AG04450 (cell line): ENCODE measurements around the gene HOXD12. TPM values are rescaled to one million over a fixed set of nuclear protein-coding genes. Genes with fewer than 3 reads are reported as not detected.

Experiments
- CTCF ChIA-PET: fragments of 300-600, 350-600 bp; formaldehyde crosslinking; extraction: SDS; loops from one replicate; lab custom pipeline; 2022; ENCODE audit warnings: antibody characterized with exemption, inconsistent platforms; lab: Charles Lee
- POLR2A ChIA-PET: fragments of 350-600 bp; formaldehyde crosslinking; extraction: SDS; loops from one replicate; lab custom pipeline; 2021; ENCODE audit warnings: antibody characterized with exemption, inconsistent platforms; lab: Yijun Ruan, JAX
- DNase-seq: peaks from one replicate; pipeline ENCODE4 v3.0.0-alpha.2; 2011; ENCODE audit warnings: low read depth, low spot score
- H3K27ac ChIP-seq: one replicate; pipeline ENCODE4 v1.5.1; 2012; ENCODE audit warnings: low read depth, low read length, control low read depth
- H3K27me3 ChIP-seq: one replicate; pipeline ENCODE4 v1.6.0; 2012; ENCODE audit warnings: low read length; ENCODE audit not compliant: control insufficient read depth, insufficient read depth
- H3K4me3 ChIP-seq: 2 replicates; pipeline ENCODE4 v1.5.1; 2011; ENCODE audit warnings: mild to moderate bottlenecking, low read depth, low read length, control low read depth
- H3K9me3 ChIP-seq: 2 replicates; pipeline ENCODE4 v1.5.1; 2012; ENCODE audit warnings: low read length; ENCODE audit not compliant: control insufficient read depth, insufficient read depth
- CTCF ChIP-seq: IDR thresholded peaks from 2 replicates; pipeline ENCODE4 v1.5.1; 2011; ENCODE audit warnings: low read depth, low read length, control low read depth, inconsistent platforms
- polyA plus RNA-seq: library from polyadenylated mRNA; depleted of rRNA; stranded (reverse); fragments of >200 nt; gene quantifications from 2 replicates; pipeline ENCODE4 v1.2.3, GENCODE V29; 2011

Gene HOXD12
- polyA plus RNA-seq, 1 experiment = not detected

- no peak for DNase-seq
- TF ChIP-seq CTCF = no peak
- ChIA-PET POLR2A (no interaction called here), CTCF (interaction anchor here (0.5 to 3.2 kb wide), 3 partner anchors 10 to 392 kb away, joined by 4 to 22 read pairs (median 4); no protein-coding TSS in a partner anchor)
- Histone ChIP-seq H3K4me3 (no peak overlapping the region), H3K9me3 (peaks cover 31% of the 10 kb centered on the region), H3K27me3 (peaks cover 89% of the 10 kb centered on the region), H3K27ac (no peak overlapping the region)
Measured at GRCh38 chr2:176080540-176081375, 18.8 kb upstream of the HOXD12 start.

GRCh38 chr2:176081376-176081836 is 18.2 kb upstream of the HOXD12 start:
- ChIA-PET CTCF (interaction anchor here (0.6 to 3.2 kb wide), 2 partner anchors 10 to 392 kb away, joined by 4 to 22 read pairs; no protein-coding TSS in a partner anchor), POLR2A (no interaction called here)
- TF ChIP-seq CTCF = no peak
- H3K9me3 ChIP-seq = peaks cover 31% of the 10 kb centered on the region
- no peak overlapping the region for H3K27ac ChIP-seq
- H3K27me3 ChIP-seq = peaks cover 89% of the 10 kb centered on the region
- no peak overlapping the region for H3K4me3 ChIP-seq
- DNase-seq = no peak

DNA sequence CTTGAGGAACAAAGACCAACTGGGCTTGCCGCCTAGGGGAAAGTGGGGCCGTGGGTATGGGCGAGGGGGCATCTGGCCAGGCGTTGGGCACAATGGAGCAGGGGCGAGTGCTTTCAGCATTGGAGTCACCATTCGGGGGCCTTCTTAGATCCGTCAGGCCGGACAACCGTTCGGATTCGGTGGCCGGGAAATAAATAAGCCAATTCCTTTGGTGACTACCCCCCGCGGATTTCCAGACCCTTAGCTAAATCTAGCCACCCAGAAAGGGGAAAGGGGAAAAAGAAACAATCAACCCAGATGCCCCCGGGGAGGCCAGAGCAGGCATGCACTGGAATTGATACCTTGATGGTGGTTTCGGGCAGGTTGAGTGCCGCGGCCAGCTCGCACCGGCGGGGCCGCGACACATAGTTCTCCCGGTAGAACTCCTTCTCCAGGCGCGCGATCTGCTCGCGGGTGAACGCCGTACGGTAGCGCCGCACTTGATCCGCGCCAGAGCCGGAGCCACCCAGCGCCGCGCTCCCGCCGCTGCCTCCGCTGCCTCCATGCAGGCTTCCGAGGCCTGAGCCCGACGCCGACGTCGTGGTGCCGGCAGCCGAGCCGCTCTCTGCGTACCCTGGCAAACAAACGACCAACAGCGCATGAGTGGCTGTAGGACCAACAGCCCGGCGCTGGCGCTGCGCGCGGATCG is 17.6 kb upstream of the HOXD12 start:
- Histone ChIP-seq H3K27me3 (peaks cover 88% of the 10 kb centered on the region), H3K9me3 (peaks cover 31% of the 10 kb centered on the region), H3K4me3 (no peak overlapping the region), H3K27ac (no peak overlapping the region)
- DNase-seq = no peak
- ChIA-PET POLR2A (no interaction called here), CTCF (interaction anchor here (0.6 to 3.2 kb wide), 2 partner anchors 11 to 393 kb away, joined by 4 to 22 read pairs; no protein-coding TSS in a partner anchor)
- TF ChIP-seq CTCF = no peak

GRCh38 chr2:176082525-176082823 is 17.1 kb upstream of the HOXD12 start:
- ChIA-PET CTCF (interaction anchor here (0.7 kb wide), 1 partner anchor 30 kb away, joined by 3 read pairs; no protein-coding TSS in a partner anchor), POLR2A (no interaction called here)
- no peak overlapping the region for H3K27ac ChIP-seq
- no peak overlapping the region for H3K4me3 ChIP-seq
- no peak for TF ChIP-seq CTCF
- peaks cover 31% of the 10 kb centered on the region for H3K9me3 ChIP-seq
- no peak for DNase-seq
- H3K27me3 ChIP-seq = peaks cover 91% of the 10 kb centered on the region
